Measurements from ENCODE around the gene ZGLP1. TPM values are rescaled to one million over a fixed set of nuclear protein-coding genes. Genes with fewer than 3 reads are reported as not detected.

Gene ZGLP1
- total RNA-seq, 2 donors from 2014 or later, result 0.90 TPM; not detected in 1

- Histone ChIP-seq H3K27me3 (peaks cover 39 to 56% of the 10 kb centered on the region in 2 donors), H3K27ac (no peak overlapping the region), H3K9me3 (no peaks in the 10 kb centered on the region), H3K36me3 (no peaks in the 10 kb centered on the region), H3K4me1 (peaks cover 0 to 81% of the 10 kb centered on the region in 2 donors), H3K4me3 (peak overlapping the region; percentile 18 to 41)
- no peak for DNase-seq (ENCODE audit: low spot score)
- TF ChIP-seq, protein P1, sequence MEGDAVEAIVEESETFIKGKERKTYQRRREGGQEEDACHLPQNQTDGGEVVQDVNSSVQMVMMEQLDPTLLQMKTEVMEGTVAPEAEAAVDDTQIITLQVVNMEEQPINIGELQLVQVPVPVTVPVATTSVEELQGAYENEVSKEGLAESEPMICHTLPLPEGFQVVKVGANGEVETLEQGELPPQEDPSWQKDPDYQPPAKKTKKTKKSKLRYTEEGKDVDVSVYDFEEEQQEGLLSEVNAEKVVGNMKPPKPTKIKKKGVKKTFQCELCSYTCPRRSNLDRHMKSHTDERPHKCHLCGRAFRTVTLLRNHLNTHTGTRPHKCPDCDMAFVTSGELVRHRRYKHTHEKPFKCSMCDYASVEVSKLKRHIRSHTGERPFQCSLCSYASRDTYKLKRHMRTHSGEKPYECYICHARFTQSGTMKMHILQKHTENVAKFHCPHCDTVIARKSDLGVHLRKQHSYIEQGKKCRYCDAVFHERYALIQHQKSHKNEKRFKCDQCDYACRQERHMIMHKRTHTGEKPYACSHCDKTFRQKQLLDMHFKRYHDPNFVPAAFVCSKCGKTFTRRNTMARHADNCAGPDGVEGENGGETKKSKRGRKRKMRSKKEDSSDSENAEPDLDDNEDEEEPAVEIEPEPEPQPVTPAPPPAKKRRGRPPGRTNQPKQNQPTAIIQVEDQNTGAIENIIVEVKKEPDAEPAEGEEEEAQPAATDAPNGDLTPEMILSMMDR (IDR thresholded peaks at IDR 0.05), result no peak
Observed at GRCh38 chr19:10290357-10290875, 19.2 kb downstream of the ZGLP1 start.

- H3K9me3 ChIP-seq, result no peaks in the 10 kb centered on the region
- peaks cover 39 to 51% of the 10 kb centered on the region in 2 donors for H3K27me3 ChIP-seq
- peaks cover 0 to 77% of the 10 kb centered on the region in 2 donors for H3K4me1 ChIP-seq
- no peak for DNase-seq (ENCODE audit: low spot score)
- peak within 1 kb of the TSS; percentile 20 to 41 for H3K4me3 ChIP-seq
- no peak within 1 kb of the TSS for H3K27ac ChIP-seq
- TF ChIP-seq, protein P1 (IDR thresholded peaks at IDR 0.05), result no peak
- peaks cover under 1% of the 10 kb centered on the region for H3K36me3 ChIP-seq
Observed at GRCh38 chr19:10289836-10290356, 19.7 kb downstream of the ZGLP1 start, which contains the start of gene ICAM5. TSS of gene ICAM5 (plus strand) at chr19:10289952. CDS start at chr19:10290044, 92 bp downstream.

DNA sequence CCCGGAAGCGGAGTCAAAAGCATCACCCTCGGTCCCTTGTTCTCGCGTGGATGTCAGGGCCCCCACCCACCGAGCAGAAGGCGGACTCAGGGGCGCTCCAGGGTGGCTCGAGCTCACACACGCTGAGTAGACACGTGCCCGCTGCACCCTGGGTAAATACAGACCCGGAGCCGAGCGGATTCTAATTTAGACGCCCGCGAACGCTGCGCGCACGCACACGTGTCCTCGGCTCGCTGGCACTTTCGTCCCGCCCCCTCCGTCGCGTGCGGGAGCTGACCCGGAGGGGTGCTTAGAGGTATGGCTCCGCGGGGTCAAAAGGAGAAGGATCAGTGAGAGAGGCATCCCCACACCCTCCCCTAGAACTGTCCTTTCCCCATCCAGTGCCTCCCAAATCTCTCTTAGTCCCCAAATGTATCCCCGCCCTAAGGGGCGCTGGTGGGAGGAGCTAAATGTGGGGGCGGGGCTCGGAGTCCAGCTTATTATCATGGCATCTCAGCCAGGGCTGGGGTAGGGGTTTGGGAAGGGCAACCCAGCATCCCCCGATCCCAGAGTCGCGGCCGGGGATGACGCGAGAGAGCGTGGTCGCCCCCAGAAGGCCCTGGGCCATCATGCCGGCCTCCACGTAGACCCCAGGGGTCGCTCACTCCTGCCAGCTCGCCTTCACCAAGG lies 20.3 kb downstream of the ZGLP1 start:
- DNase-seq (ENCODE audit: low spot score), result no peak
- peaks cover 36 to 46% of the 10 kb centered on the region in 2 donors for H3K27me3 ChIP-seq

DNA sequence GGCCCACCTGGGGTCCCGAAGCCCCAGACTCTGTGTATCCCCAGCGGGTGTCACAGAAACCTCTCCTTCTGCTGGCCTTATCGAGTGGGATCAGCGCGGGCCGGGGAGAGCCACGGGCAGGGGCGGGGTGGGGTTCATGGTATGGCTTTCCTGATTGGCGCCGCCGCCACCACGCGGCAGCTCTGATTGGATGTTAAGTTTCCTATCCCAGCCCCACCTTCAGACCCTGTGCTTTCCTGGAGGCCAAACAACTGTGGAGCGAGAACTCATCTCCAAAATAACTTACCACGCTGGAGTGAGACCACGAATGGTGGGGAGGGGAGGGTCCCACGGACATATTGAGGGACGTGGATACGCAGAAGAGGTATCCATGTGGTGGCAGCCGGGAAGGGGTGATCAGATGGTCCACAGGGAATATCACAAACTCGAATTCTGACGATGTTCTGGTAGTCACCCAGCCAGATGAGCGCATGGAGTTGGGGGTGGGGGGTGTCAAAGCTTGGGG lies 20.9 kb downstream of the ZGLP1 start:
- TF ChIP-seq, protein P1 (IDR thresholded peaks at IDR 0.05), result no peak
- Histone ChIP-seq H3K36me3 (peaks cover 12% of the 10 kb centered on the region), H3K4me1 (peaks cover 0 to 77% of the 10 kb centered on the region in 2 donors), H3K27me3 (peaks cover 31 to 40% of the 10 kb centered on the region in 2 donors), H3K27ac (no peak overlapping the region), H3K4me3 (peak overlapping the region in 1 of 2 donors; percentile 41), H3K9me3 (no peaks in the 10 kb centered on the region)
- DNase-seq (ENCODE audit: low spot score), result no peak

More for the DNA sequence above, 20.3 kb downstream of the ZGLP1 start:
- TF ChIP-seq, protein P1 (IDR thresholded peaks at IDR 0.05), result no peak
- H3K27ac ChIP-seq, result no peak overlapping the region
- peaks cover 0 to 77% of the 10 kb centered on the region in 2 donors for H3K4me1 ChIP-seq
- H3K4me3 ChIP-seq, result peak overlapping the region; percentile 20 to 41
- H3K36me3 ChIP-seq, result peaks cover 6% of the 10 kb centered on the region
- no peaks in the 10 kb centered on the region for H3K9me3 ChIP-seq

DNA sequence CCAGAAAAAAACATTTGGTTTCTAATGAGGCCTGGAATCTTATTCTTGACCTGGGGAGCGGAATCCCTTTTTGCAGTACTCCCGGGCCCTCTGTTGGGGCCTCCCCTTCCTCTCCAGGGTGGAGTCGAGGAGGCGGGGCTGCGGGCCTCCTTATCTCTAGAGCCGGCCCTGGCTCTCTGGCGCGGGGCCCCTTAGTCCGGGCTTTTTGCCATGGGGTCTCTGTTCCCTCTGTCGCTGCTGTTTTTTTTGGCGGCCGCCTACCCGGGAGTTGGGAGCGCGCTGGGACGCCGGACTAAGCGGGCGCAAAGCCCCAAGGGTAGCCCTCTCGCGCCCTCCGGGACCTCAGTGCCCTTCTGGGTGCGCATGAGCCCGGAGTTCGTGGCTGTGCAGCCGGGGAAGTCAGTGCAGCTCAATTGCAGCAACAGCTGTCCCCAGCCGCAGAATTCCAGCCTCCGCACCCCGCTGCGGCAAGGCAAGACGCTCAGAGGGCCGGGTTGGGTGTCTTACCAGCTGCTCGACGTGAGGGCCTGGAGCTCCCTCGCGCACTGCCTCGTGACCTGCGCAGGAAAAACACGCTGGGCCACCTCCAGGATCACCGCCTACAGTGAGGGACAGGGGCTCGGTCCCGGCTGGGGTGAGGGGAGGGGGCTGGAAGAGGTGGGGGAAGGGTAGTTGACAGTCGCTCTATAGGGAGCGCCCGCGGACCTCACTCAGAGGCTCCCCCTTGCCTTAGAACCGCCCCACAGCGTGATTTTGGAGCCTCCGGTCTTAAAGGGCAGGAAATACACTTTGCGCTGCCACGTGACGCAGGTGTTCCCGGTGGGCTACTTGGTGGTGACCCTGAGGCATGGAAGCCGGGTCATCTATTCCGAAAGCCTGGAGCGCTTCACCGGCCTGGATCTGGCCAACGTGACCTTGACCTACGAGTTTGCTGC lies 22.5 kb downstream of the ZGLP1 start, which contains the start of gene ICAM4:
ICAM4 (plus strand) TSS at position 153 of the 935 bp plus-strand sequence; CDS start at position 211, 58 bp downstream.
- peak within 1 kb of the TSS in 1 of 2 donors; percentile 17 for H3K27ac ChIP-seq
- H3K4me3 ChIP-seq, result peak within 1 kb of the TSS in 1 of 2 donors; percentile 38
- peaks cover 0 to 64% of the 10 kb centered on the region in 2 donors for H3K4me1 ChIP-seq
- TF ChIP-seq, protein P1 (IDR thresholded peaks at IDR 0.05), result no peak
- H3K27me3 ChIP-seq, result peaks cover 19 to 29% of the 10 kb centered on the region in 2 donors
- DNase-seq (ENCODE audit: low spot score), result no peak
- peaks cover 16% of the 10 kb centered on the region for H3K36me3 ChIP-seq
- H3K9me3 ChIP-seq, result no peaks in the 10 kb centered on the region

Data from right atrium auricular region (tissue), 2 donors.